HepG2 (cell line): Measurements from ENCODE around the gene TAS1R1.

ENCODE experiments used
- HNRNPUL1 ChIP-seq: fragments of 200-400 bp; formaldehyde crosslinking; IDR thresholded peaks from 2 replicates; pipeline ENCODE4 v1.6.1; 2017; ENCODE audit warnings: low read depth, mild to moderate bottlenecking, low read length, moderate library complexity
- KDM1A ChIP-seq: IDR thresholded peaks from 2 replicates; pipeline ENCODE4 v1.6.1; 2016; ENCODE audit warnings: missing compliant biosample characterization
- MEF2D ChIP-seq: sonication (generic); formaldehyde crosslinking; IDR thresholded peaks from 2 replicates; pipeline ENCODE4 v1.5.1; 2020; ENCODE audit warnings: mild to moderate bottlenecking, missing genetic modification reagents
- MXI1 ChIP-seq: IDR thresholded peaks from 3 replicates; pipeline ENCODE4 v1.6.1; 2012; ENCODE audit warnings: low read depth, low read length, inconsistent platforms, borderline replicate concordance
- POLR2AphosphoS5 ChIP-seq: IDR thresholded peaks from 2 replicates; pipeline ENCODE4 v1.6.1; 2012; ENCODE audit warnings: low read depth, low read length
- RAD21 ChIP-seq: fragments of 450-650 bp; formaldehyde crosslinking; IDR thresholded peaks from 2 replicates; pipeline ENCODE4 v1.5.0; 2020; ENCODE audit warnings: mild to moderate bottlenecking
- SMARCE1 ChIP-seq: fragments of 450-650 bp; IDR thresholded peaks from 2 replicates; pipeline ENCODE4 v1.6.1; 2017; ENCODE audit warnings: borderline replicate concordance
- SRF ChIP-seq: IDR thresholded peaks from 2 replicates; pipeline ENCODE4 v1.6.1; 2011; ENCODE audit warnings: mild to moderate bottlenecking, low read depth, low read length, moderate library complexity
- TF ChIP-seq, protein P1 (sequence below): sonication (generic); formaldehyde crosslinking; conservative IDR thresholded peaks from 2 replicates; pipeline ENCODE4 v1.4.0; 2020; ENCODE audit warnings: missing genetic modification reagents
- TF ChIP-seq, protein P2 (sequence below), 2 experiments: sonication (generic) in 1 of 2; formaldehyde crosslinking in 1 of 2; IDR thresholded peaks; 2 replicates each; pipeline versions ENCODE4 v1.5.1 to v1.6.1; 2011 to 2020; ENCODE audit warnings: borderline replicate concordance in 1 of 2, low read depth in 1 of 2, low read length in 1 of 2, mild to moderate bottlenecking in 1 of 2, missing genetic modification reagents in 1 of 2, moderate library complexity in 1 of 2
- TF ChIP-seq, protein P3 (sequence below): IDR thresholded peaks from 2 replicates; pipeline ENCODE4 v1.6.1; 2012; ENCODE audit warnings: inconsistent platforms

DNA sequence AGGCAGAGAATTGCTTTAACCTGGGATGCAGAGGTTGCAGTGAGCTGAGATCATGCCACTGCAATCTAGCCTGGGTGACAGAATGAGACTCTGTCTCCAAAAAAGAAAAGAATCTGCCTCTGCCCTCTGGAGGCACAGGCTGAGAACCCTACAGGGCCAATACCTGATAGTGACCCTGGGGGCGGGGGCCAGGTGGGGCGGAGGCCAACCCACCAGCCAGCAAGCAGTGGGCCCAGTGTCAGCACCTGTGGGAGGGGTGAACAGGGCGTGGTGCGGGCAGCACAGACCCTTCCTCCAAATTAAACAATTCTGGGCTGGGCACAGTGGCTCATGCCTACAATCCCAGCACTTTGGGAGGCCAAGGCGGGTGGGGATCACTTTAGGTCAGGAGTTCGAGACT lies 44.6 kb upstream of the TAS1R1 start:
- TF ChIP-seq HNRNPUL1 (no peak), RAD21 (no peak), SRF (no peak), KDM1A (CRISPR knock-in tag) (no peak), POLR2AphosphoS5 (no peak), MEF2D (CRISPR knock-in tag) (no peak), MXI1 (no peak), SMARCE1 (no peak)
- TF ChIP-seq, protein P1, sequence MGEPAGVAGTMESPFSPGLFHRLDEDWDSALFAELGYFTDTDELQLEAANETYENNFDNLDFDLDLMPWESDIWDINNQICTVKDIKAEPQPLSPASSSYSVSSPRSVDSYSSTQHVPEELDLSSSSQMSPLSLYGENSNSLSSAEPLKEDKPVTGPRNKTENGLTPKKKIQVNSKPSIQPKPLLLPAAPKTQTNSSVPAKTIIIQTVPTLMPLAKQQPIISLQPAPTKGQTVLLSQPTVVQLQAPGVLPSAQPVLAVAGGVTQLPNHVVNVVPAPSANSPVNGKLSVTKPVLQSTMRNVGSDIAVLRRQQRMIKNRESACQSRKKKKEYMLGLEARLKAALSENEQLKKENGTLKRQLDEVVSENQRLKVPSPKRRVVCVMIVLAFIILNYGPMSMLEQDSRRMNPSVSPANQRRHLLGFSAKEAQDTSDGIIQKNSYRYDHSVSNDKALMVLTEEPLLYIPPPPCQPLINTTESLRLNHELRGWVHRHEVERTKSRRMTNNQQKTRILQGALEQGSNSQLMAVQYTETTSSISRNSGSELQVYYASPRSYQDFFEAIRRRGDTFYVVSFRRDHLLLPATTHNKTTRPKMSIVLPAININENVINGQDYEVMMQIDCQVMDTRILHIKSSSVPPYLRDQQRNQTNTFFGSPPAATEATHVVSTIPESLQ = no peak
- TF ChIP-seq, protein P2, sequence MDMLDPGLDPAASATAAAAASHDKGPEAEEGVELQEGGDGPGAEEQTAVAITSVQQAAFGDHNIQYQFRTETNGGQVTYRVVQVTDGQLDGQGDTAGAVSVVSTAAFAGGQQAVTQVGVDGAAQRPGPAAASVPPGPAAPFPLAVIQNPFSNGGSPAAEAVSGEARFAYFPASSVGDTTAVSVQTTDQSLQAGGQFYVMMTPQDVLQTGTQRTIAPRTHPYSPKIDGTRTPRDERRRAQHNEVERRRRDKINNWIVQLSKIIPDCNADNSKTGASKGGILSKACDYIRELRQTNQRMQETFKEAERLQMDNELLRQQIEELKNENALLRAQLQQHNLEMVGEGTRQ (IDR thresholded peaks at IDR 0.05; ENCODE audit: low read depth, low read length) = no peak
- TF ChIP-seq, protein P2 (CRISPR knock-in tag; IDR thresholded peaks at IDR 0.05; ENCODE audit: borderline replicate concordance) = no peak
- TF ChIP-seq, protein P3, sequence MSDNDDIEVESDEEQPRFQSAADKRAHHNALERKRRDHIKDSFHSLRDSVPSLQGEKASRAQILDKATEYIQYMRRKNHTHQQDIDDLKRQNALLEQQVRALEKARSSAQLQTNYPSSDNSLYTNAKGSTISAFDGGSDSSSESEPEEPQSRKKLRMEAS = no peak
